ENCODE data around the gene ADAMTS9.

ADAMTS9 gene

DNA sequence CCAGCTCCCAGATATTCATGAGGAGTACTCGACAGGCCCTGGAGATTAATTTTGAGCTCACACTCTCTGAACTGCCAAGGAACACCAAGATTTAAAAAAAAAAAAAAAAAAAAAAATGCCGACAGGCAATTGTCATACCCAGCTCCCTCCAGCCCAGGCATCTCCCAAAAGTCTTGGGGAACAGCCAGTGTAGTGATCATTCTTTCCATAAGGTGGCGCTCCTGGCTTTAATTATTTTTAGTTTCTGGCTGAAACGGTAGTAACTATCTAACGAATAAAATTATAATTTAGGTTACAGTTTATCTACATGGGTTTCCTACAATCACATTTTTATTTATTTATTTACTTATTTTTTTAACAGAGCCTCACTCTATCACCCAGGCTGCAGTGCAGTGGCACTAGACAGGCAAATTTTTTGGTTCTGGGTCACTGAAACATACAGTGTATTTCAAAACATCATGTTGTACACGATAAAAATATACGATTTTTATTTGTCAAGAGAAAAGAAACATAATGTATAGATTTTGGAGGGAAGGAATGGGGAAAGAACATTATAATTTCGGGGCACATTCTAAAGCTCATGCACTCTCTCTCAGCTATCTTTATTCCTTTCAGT lies 157.3 kb downstream of the ADAMTS9 start:
- DNase-seq, result peak; percentile 29

DNA sequence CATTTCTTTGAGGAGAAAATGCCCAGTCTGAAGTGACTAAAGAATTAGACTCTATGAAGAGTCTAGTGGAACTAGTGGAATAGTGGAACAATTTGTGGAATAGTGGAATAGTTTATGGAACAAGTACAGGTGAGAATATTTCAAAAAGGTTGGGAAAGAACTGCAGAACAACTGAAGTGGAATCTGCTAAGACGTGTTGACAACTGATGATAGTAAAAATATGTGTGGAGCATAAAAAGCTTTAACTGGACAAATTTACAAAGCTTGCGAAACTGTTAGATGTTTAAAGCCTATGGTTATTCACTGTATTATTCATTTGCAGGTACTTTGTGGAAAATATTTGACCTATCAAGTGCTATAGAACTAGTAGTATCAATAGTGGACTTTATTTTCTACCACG lies 164.5 kb downstream of the ADAMTS9 start:
- DNase-seq, result no peak

DNA sequence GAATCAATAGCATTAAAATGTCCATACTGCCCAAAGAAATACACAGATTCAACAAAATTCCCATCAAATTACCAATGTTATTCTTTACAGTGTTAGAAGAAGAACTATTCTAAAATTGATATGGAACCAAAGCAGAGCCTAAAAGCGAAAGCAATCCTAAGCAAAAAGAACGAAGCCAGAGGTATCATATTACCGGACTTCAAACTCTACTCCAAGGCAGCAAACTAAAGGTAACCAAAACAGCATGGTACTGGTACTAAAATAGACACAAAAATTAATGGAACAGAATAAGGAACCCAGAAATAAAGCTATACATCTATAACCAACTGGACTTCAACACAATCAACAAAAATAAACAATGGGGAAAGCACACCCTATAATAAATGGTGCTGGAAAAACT lies 167.5 kb downstream of the ADAMTS9 start:
- DNase-seq, result no peak

DNA sequence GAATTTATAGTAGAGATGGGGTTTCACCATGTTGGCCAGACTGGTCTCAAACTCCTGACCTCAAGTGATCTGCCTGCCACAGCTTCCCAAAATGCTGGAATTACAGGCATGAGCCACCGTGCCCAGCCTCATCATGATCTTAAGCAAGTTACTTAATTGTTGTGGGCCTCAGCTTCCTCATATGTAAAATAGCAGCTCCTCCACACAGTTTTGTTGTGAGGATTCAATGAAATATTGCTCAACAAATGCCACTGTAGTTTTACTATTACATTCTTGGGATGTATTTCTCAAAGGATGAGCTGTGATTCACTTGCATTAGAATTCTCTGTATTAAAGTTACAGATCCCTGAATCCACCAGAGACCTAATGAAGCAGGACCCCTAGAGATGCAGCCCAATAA lies 168.8 kb downstream of the ADAMTS9 start:
- DNase-seq, result no peak

DNA sequence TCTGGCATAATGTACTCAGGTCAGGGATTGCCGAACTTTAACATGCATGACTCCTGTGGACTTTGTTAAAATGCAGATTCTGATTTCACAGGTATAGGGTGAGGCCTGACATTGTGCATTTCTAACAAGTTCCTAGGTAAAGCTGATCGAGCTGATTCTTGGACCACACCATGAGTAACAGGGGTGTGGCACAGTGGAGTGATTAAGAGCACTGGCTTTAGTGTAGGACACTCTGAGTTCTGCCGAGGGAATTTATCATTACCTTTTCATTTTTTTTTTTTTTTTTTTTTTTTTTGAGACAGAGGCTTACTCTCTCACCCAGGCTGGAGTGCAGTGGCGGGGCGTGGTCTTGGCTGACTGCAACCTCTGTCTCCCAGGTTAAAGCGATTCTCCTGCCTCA lies 169.3 kb downstream of the ADAMTS9 start:
- DNase-seq, result no peak

DNA sequence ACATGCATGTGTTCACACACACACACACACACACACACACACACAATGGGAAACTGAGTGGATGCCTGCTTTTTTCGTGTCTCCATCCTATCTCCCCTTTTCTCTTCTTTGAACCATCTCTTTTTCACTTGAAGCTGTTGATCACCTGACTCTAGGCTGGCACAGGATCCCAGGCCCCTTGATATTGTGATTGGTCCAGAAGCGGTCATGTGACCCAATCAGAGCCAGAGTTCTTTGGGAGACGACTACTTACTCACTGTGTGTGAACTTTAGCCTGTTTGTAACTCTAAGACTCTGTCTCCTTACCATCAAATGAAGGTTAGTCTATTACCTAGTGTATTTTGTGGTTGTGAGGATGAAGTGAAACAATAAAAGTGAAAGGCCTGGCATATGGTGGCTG lies 172.9 kb downstream of the ADAMTS9 start:
- DNase-seq, result no peak

DNA sequence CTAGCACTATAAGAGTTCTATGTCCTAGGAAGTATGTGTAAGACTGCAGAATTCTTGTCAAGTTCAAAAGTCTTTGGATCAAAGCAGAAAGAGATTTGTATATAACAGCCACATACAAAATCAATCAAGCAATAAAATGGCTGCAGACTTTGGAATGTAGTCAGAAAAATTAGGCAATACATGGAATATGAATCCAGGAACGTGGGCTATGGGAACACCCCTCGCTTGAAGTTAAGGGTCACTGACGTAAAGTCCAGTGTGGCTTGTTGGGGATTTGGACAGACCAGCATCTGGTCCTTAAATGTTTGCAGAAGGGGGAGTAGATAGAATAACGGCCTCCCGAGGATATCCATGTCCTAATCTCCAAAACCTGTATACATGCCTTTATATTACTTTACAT lies 178.6 kb downstream of the ADAMTS9 start:
- no peak for DNase-seq

DNA sequence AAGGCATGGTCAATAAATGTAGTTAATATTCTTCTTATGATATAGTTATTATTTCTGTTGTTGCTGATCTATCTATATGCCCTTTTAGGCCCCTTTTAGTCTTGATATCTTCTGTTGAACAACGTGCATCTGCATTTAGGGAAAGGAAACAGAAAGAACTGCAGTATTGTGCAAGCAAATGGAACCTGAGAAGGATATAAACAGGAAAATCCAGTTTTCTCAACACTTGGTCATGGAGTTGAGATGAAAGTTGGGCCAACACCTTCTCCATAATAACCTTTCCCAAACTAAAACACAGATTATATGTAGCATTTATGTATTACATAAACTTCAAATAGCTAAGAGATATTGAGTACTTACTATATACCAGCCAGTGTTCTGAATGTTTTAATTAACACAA lies 179.7 kb downstream of the ADAMTS9 start:
- no peak for DNase-seq

DNA sequence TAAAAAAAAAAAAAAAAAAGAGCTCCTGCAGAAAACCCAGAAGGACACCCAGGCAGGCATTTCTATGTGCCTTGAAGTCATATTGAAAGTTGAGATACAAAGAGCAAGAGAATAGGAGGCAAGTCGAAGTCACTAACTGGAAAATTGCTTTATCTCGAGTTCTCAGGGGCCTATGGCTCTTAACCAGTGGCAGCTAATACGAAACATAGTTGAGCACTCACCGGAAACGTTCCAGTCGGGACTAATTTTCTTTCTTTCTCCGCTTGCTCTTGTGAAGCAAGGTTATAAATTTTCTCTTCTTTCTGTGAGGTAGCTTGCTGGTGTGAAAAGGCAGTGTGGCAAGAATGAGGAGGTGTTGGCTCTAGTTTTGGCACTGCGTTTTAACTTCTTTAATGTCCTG lies 181.5 kb downstream of the ADAMTS9 start:
- DNase-seq, result no peak

DNA sequence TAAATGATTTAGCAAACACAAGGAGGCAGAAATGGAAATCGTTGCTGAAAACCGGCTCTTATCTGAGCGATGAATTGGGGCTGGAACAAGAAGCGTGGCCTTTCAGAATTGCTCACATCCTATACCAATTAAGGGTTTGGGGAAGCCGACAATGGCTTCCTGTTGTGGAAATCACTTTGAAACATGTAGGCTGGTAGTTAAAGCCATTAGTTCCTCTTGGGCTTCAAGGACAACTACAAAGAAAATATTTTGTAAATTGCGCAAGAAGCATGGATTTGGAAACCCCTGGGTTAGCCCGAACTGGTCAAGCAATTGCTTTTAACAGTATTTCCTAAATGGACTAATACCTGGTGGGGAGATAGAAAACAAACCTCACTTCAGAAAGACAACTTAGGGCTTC lies 182.4 kb downstream of the ADAMTS9 start:
- DNase-seq, result no peak

DNA sequence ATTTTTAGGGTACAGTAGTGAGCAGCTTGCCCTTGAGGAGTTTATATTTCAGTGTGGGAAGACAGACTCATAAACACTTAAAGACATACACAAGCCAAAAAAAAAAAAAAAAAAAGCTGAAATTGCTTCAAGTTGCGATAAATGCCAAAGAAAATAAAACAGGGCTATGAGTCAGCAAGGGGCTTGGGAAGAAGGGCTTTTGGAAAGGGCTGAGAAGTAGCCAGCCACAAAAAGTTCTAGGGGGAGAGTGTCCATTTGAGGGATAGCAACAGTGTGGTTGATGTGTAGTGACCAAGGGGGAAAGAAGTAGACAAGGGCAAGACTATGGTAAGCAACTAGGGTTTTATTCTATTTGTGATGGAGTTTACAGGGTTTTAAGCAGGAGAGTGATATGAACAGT lies 185.5 kb downstream of the ADAMTS9 start:
- no peak for DNase-seq

DNA sequence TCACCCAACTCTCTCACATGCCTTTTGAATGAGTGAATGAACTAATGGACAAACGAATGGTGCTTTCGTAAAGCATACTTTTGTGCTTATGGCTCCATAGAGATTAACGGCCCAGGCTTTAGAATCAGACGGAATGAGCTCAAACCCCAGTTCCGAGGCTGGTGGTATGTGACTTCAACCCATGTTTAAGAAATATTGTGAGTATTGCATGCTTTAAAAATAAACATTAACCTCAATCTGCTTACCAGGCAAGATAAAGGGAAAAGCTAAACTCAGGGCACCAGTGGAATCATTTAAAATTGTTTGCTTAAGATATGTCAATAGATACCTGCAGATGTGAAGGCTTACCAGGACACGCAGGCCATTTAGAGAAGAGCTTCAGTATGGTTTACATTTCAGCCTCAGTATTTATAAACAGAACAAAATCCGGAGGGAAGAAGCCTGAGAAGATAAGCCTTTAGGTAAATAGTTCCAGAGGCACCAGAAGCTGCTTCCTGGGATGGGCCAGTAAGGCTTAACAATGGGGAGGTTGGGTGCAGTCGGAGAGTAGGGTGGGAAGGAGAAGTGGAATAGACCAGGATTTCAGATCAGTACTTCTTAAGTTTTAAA lies 186.4 kb downstream of the ADAMTS9 start:
- DNase-seq, result no peak

DNA sequence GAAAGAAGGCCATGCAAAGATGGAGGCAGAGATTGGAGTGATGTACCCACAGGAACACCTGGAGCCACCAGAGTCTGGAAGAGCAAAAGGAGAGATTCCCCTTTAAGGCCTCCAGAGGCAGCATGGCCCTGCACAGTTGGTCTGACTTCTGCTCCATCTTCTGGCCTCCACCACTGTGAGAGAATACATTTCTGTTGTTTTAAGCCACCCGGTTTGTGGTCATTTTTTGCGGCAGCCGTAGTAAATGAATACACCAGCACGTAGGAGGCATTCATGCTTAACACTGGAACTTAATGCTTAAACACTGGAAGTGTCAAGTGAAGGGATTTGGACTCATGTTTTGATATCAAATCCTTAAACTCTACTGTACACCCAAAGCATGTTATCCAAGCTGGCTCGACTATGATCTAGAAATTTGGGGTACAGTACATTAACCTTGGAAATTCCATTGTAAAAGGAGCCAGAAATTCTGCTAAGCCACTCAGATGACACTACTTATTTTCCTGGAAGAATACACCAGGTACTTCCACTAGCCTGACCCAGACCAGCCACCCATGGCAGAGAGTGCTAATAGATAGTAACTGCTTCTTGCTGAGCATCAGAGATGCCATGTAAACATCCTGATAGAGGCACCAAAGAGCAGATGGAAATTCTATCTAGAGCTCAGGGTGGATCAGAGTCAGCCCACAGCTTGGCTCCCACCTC lies 190.9 kb downstream of the ADAMTS9 start:
- DNase-seq, result no peak

DNA sequence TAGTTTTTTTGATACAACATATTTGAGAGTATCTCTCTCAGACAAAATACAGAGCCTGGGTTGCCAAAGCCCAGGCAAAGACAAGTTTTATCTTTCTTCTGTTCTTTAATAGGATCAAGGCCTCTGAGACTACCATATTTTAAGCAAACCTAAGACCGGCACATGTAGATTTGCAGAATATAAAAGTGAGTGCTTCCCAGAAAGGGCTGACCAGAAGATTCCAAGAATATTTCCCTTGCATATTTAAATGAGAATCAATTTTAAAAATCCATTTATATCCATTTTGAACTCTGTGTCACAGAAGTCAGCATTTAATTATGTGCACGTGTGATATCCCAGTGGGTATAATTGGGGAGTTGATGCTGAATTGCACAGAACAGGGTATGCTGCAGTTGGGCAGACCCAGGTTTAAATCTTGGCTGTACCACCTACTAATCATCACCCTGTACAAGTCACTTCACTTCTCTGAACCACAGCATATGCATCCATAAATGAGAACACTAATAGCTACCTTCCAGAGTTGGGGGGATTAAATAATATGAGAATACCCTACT lies 191.9 kb downstream of the ADAMTS9 start:
- DNase-seq, result no peak

DNA sequence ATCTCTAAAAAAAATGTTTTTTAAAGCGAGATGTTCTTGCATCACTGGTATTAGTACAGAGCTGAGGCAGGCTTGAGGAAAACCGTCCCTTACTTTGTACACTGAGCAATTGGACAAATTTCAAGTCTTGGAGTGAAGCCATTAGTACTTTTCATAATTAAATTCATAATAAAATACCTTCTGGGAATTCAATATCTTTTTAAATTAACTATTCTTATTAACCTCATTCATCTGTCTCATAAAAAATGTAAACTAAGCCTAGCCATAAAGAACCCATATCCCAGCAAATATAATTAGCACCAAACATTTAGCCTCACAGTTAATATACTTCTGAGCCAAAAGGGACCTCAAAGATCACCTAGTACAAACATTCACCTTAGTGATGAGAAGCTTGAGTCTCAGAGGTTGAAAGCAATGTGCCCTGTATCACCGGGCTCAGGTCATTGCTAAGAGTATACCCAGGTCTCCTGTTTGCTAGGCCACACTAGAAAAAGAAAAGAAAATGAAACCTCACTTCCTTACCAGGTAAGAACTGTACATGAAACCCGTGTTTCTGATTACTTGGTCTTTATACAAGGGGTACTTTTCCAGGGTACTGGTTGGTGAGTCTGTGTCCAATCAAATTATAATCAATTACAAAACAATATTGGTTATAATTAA lies 192.5 kb downstream of the ADAMTS9 start:
- no peak for DNase-seq

DNA sequence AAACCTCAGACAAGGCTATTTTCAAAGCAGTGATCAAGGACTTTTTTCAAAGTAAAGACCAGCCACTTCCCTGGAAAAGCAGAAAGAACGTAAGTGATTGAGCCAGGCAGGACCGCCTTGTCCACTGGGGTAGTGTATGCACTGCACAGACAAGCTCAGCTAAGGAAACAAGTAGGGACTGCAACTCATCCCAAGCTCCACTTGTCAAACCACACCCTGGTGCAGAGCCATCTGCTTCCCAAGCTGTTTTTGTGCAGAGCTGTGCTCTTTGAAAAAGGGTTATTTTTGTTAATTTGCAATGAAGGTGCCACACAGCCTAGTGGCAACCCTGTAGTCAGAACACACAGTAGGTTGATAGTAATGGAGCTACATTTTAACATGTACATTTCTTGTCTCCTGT lies 193.3 kb downstream of the ADAMTS9 start:
- DNase-seq, result no peak

DNA sequence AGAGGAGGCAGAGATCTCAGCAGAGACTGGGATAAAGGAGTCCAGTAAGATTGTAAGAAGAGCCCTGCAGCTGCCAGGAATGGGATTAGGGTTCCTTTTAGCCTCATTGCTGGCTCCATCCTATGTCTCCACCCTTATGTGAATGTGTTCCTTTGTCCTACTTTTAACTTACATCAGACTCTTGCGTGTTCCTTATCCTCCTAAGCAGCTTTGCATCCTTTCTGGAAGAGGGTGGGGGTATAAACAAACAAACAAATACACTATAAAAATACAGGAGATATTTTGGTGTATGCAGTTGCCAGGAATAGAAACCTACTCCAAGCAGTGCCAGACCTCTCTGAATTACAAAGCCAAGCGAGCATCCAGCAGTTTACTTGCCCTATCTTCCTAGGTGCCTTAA lies 194.7 kb downstream of the ADAMTS9 start:
- no peak for DNase-seq

DNA sequence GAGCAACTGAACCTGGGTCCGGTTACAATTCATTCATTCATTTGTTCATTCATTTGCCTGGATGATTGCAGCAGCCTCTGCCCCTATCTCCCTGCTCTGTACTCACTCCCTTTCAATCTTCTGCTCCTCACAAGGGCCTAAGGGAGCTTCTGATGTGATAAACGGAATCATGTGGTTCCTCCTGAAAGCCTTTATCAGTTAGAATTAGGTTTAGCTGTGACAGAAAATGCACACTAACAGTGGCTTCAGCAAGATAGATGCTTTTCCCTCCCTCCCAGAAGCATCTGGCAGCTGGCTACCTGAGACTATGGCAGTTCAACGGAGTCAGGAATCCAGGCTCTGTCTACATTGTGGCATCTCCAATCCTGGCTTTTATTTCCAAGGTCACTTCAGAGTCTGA lies 196.0 kb downstream of the ADAMTS9 start:
- DNase-seq, result no peak

DNA sequence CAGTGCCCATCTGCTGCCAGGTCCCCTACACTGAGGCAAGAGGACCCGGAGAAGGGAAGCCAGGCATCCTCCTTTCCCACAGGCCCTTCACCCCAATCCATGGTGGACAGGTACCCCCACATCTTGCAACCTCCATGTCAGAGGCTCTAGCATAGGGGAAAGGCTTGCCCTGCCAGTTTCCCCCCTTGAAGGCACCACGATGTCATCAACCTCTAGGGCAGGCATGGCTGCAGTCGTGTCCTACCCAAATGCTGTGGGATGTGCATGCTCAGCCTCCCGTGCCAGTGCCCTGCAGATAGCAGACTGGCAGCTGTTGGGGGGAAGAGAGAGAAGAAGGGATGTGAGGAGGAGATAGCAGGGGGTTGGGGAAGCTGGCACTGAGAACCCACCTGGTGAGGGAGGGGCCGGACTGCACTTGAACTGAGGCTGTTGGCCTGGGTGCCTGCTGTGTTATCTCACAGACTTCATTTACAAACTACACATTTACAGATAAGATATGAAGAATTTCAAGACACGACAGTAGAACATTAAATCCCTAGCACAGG lies 197.5 kb downstream of the ADAMTS9 start:
- DNase-seq, result no peak

DNA sequence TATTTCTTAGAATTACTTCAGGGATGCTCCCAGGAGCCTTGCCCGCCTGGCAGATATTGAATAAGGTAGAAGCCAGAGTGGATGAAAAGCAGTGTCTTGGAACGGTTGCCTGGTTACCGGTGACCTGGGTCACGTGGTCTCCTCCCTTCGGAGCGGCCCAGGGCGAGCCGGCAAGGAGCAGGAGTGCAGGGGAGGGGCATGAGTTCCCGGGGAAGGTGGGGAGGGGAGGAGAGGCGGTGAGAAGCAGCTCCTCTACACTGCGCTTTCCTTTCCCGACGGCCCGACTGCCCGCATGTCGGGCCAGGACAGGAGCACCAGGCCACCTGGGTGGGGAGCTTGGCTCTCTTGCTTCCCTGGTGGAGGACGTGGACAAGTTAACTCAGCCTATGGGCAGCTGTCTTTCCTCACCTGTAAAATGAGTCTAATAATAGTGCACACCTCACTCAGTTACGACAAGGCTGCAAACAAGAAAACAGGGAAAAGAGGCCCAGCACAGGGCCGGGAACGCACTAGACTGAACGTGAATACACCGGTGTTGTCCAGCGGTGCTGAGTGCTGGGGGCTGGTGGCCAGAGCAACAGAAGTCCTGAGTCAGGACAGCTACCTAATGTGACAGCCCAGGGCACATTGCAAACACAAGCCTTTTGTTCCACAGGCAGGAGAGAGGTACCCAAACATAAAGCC lies 198.3 kb downstream of the ADAMTS9 start:
- no peak for DNase-seq

DNA sequence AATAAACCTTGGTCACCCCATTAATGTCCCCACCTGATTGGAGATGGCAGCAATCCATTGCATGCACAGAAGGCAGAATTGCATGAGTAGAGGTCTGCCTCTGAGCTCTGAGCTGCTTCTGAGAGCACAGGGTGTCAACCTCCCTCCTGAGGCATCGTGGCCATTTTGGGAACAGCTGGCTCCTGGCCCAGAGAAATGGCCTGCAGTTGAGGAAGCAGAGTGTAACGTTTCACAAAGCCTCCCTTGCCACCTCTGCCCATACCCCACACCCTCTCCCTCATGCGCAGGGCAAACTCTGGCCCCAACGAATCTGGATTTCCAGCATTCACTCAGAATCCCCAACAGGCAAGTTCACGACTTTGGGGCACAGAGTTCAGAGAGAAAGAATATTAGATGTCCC lies 198.9 kb downstream of the ADAMTS9 start:
- DNase-seq, result no peak

DNA sequence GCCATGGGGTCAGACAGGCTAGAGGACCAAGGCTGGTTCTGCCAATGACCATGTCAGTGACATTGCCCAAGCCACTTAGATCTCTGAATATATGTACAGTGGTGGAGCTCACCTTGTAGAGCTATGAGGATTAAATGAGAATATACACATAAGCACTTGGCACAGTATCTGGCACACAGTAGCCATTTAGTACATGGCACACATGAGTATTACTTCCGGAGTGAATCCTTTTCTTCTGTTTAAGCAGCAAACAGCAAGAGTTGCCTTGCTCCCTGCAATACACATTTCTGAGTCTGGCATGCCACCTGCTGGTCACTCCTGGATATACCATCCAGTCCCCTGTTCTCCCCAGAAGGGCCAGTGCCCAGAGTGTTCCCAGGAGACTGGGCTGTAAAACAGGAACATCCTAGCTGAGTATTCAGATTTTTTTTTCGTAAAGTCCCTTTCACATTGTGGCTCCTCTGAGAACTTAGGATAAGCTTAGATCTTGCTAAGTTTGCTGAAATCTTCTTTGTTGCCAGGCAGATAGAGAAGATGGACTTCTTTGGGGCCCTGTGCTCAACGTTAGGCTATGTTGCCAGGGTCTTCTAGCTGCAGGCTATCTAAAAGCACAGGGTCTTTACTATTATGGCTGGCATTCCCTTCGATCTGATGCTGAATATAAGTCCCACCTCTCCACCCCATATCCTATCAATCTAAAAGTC lies 203.4 kb downstream of the ADAMTS9 start:
- peak; percentile 30 for DNase-seq
